ENCODE results near the gene PRAMEF4.
"Not testable (repeated sequence)": the region's sequence is repeated elsewhere in the genome, so short reads cannot be mapped to it uniquely, and the experiment has no call there.

The PRAMEF4 gene

DNA sequence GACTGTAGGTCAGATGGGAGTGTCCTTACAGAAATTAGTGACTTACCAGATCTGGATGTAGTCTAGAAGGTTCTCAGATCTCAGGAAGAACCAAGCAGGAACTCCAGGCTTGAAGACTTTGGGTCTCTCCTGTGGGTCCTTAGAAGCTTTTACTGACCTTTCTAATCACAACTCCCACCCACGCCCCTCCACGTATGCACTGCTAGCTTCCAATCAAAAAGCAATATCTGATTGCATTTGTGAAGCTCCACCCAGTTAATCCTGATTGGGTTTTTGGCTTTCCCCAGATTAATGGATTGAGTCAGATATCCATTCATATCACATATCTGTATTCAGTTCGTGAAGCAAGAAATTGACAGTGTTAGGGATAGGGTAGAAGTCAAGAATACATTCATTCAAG lies at the start of gene PRAMEF4:
TSS of gene PRAMEF4 (minus strand) at position 101 of the 400 bp plus-strand sequence. CDS start 2,807 bp downstream, outside the sequence.
- in situ Hi-C loops (cut with HindIII; ENCODE audit: low sequenced_read_pairs), result not testable (repeated sequence)

DNA sequence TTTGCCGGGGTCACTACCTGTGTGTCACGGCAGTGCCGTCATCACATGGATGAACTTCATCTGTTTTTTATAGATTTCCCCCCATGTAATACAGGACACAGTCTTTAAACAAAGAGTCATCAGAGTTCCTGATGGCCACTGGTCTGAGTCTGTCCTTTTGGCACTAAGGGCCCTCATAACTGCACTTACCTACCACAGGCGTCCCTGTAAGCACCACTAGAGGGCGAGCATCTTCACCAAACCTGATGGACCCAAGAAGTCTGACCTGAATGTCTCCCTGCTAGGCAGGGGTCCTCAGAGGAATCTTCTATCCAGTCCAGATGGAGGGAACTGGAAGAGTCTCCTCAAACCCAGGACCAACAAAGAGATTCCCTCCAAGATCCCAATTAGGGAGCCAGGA lies 38.4 kb upstream of the PRAMEF4 start:
- in situ Hi-C loops (cut with HindIII; ENCODE audit: low sequenced_read_pairs), result not testable (repeated sequence)

GRCh38 chr1:12921749-12922148 lies 35.7 kb upstream of the PRAMEF4 start:
- in situ Hi-C loops (cut with HindIII; ENCODE audit: low sequenced_read_pairs), result not testable (repeated sequence)

DNA sequence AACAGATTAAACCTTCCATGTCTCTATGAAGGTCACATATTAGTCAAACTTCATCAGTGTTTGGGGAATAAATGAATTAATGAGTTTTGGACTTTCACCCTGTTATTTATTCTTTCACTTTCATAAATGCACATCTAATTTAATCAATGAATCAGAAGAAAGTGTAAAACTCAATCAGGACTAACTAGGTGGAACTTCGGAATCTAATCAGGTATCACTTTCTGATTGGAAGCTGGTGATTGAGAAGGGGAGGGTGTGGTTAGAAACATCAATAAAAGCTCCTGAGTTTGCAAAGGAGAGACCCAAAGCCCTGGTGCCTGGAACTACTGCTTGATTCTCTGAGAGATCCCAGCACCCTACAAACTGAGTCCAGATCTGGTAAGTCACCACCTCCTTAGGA lies 30.3 kb upstream of the PRAMEF4 start, which contains the start of gene PRAMEF7:
TSS of gene PRAMEF7 (plus strand) at position 301 of the 400 bp plus-strand sequence. CDS start 1,083 bp downstream, outside the sequence.
- in situ Hi-C loops (cut with HindIII; ENCODE audit: low sequenced_read_pairs), result not testable (repeated sequence)

GRCh38 chr1:12903793-12904572 lies 18.0 kb upstream of the PRAMEF4 start:
- in situ Hi-C loops (cut with HindIII; ENCODE audit: low sequenced_read_pairs), result not testable (repeated sequence)

GRCh38 chr1:12899186-12899585 lies 13.2 kb upstream of the PRAMEF4 start:
- in situ Hi-C loops (cut with HindIII; ENCODE audit: low sequenced_read_pairs), result not testable (repeated sequence)

DNA sequence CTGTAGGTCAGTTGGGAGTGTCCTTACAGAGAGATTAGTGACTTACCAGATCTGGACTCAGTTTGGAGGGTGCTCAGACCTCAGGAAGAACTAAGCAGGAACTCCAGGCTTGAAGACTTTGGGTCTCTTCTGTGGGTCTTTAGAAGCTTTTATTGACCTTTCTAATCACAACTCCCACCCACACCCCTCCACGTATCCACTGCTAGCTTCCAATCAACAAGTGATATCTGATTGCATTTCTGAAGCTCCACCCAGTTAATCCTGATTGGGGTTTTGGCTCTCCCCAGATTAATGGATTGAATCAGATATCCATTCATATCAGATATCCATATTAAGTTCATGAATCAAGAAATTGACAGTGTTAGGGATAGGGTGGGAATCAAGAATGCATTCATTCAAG lies 12.2 kb upstream of the PRAMEF4 start, which contains the start of gene PRAMEF10:
TSS of gene PRAMEF10 (minus strand) at position 101 of the 400 bp plus-strand sequence. CDS start 2,423 bp downstream, outside the sequence.
- in situ Hi-C loops (cut with HindIII; ENCODE audit: low sequenced_read_pairs), result not testable (repeated sequence)

DNA sequence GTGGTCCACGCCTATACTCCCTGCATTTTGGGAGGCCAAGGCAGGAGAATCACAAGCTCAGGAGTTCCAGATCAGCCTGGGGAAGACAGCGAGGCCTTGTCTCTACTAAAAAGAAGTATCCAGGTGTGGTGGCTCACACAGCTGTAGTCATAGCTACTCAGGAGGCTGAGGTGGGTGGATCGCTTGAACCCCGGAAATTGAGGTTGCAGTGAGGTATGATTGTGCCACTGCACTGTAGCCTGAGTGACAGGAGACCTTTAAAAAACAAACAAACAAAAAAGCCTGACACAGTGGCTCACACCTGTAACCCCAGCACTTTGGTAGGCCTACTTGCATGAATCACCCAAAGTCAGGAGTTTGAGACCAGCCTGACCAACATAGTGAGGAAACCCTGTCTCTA lies 7.5 kb downstream of the PRAMEF4 start:
- in situ Hi-C loops (cut with HindIII; ENCODE audit: low sequenced_read_pairs), result not testable (repeated sequence)

- in situ Hi-C loops (cut with HindIII; ENCODE audit: low sequenced_read_pairs), result not testable (repeated sequence)
Measured at GRCh38 chr1:12863131-12863880, 22.7 kb downstream of the PRAMEF4 start.

DNA sequence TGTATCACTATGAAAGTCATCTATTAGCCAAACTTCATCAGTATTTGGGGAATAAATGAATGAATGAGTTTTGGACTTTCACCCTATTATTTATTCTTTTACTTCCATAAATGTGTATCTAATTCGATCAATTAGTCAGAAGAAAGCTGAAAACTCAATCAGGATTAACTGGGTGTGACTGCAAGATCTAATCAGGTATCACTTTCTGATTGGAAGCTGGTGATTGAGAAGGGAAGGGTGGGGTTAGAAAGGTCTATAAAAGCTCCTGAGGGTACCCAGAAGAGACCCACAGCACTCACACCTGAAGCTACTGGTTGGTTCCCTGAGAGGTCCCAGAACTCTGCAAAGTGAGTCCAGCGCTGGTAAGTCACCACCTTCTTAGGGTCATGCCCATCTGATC lies 29.2 kb downstream of the PRAMEF4 start, which contains the start of gene PRAMEF2:
TSS of gene PRAMEF2 (plus strand) at position 301 of the 400 bp plus-strand sequence. CDS start 1,924 bp downstream, outside the sequence.
- in situ Hi-C loops (cut with HindIII; ENCODE audit: low sequenced_read_pairs), result not testable (repeated sequence)

- in situ Hi-C loops (cut with HindIII; ENCODE audit: low sequenced_read_pairs), result no loop called here
Measured at GRCh38 chr1:12851779-12852178, 34.2 kb downstream of the PRAMEF4 start.

GRCh38 chr1:12848620-12849019 lies 37.4 kb downstream of the PRAMEF4 start, which contains the start of gene HNRNPCL1:
TSS of gene HNRNPCL1 (minus strand) at chr1:12848720. CDS start at chr1:12848289, 431 bp downstream.
- in situ Hi-C loops (cut with HindIII; ENCODE audit: low sequenced_read_pairs), result not testable (repeated sequence)

DNA sequence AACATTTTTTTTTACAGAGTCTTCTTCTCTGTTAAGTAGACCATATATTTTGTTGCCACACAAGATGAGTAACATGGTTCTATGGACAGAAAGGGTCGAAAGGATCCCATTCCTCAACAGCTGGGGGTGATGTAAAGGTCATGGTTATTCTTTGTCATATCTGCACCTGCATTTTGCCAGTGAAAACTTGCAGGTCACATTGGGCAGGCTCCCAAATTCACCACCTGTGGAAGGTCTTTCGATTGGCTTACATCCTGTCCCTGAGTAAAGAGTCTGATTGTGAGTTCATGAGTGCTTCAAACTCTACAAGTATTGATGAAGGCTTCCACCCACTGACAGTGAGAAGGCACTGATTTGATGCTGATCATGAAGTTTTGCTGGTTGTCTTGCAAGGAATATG lies 52.8 kb downstream of the PRAMEF4 start:
- in situ Hi-C loops (cut with HindIII; ENCODE audit: low sequenced_read_pairs), result not testable (repeated sequence)

- in situ Hi-C loops (cut with HindIII; ENCODE audit: low sequenced_read_pairs), result not testable (repeated sequence)
Measured at GRCh38 chr1:12831310-12831709, 54.7 kb downstream of the PRAMEF4 start, which contains the start of gene PRAMEF11. TSS of gene PRAMEF11 (minus strand) at chr1:12831410. CDS start at chr1:12828789, 2,621 bp downstream.

Data from DLD1 (cell line).